ENCODE data around the gene SLC39A10.

SLC39A10 gene

GRCh38 chr2:195737511-195738325 is 80.7 kb downstream of the SLC39A10 start:
- no peak overlapping the region for H3K4me3 ChIP-seq (ENCODE audit: low read depth, low read length)
- TF ChIP-seq CTCF (IDR thresholded peaks at IDR 0.05; ENCODE audit: borderline replicate concordance, insufficient read depth, low read depth, low read length), result no peak

- H3K4me3 ChIP-seq (ENCODE audit: low read depth, low read length), result no peak overlapping the region
- TF ChIP-seq CTCF (IDR thresholded peaks at IDR 0.05; ENCODE audit: borderline replicate concordance, insufficient read depth, low read depth, low read length), result no peak
Measured at GRCh38 chr2:195741191-195741590, 84.2 kb downstream of the SLC39A10 start.

- H3K4me3 ChIP-seq (ENCODE audit: low read depth, low read length), result no peak overlapping the region
- no peak for TF ChIP-seq CTCF (IDR thresholded peaks at IDR 0.05; ENCODE audit: borderline replicate concordance, insufficient read depth, low read depth, low read length)
Measured at GRCh38 chr2:195756218-195756942, 99.4 kb downstream of the SLC39A10 start.

GRCh38 chr2:195758846-195759245 is 101.8 kb downstream of the SLC39A10 start:
- no peak for TF ChIP-seq CTCF (IDR thresholded peaks at IDR 0.05; ENCODE audit: borderline replicate concordance, insufficient read depth, low read depth, low read length)
- no peak overlapping the region for H3K4me3 ChIP-seq (ENCODE audit: low read depth, low read length)

GRCh38 chr2:195759877-195760276 is 102.9 kb downstream of the SLC39A10 start:
- no peak for TF ChIP-seq CTCF (IDR thresholded peaks at IDR 0.05; ENCODE audit: borderline replicate concordance, insufficient read depth, low read depth, low read length)

GRCh38 chr2:195763866-195764265 is 106.8 kb downstream of the SLC39A10 start:
- TF ChIP-seq CTCF (IDR thresholded peaks at IDR 0.05; ENCODE audit: borderline replicate concordance, insufficient read depth, low read depth, low read length), result no peak
- no peak overlapping the region for H3K4me3 ChIP-seq (ENCODE audit: low read depth, low read length)

More at GRCh38 chr2:195759877-195760276, 102.9 kb downstream of the SLC39A10 start:
- H3K4me3 ChIP-seq (ENCODE audit: low read depth, low read length), result no peak overlapping the region

Measured in GM12875 (cell line).